Mucosa of descending colon (tissue), 3 donors: ENCODE measurements around the gene TSPAN4. TPM values are rescaled to one million over a fixed set of nuclear protein-coding genes. Genes with fewer than 3 reads are reported as not detected.
A peak's percentile ranks its signal among the peaks of the same experiment; 100 is the strongest.

Experiments used
- ATAC-seq: fragments of 200-7000 bp; cut with Tn5 transposase; one replicate; pipeline ENCODE4 v1.9.1; 2020; ENCODE audit warnings: mild to moderate bottlenecking, moderate library complexity
- DNase-seq, 3 donors: peaks; one replicate each; pipeline ENCODE4 v3.0.0-alpha.2; 2020
- H3K36me3 ChIP-seq: fragments of 200-600 bp; one replicate; pipeline ENCODE4 v1.8.0; 2021; ENCODE audit warnings: low read depth, mild to moderate bottlenecking
- H3K4me1 ChIP-seq: fragments of 200-600 bp; one replicate; pipeline ENCODE4 v1.8.0; 2021; ENCODE audit warnings: low read depth, mild to moderate bottlenecking
- H3K4me3 ChIP-seq: fragments of 200-600 bp; one replicate; pipeline ENCODE4 v1.8.0; 2021; ENCODE audit warnings: mild to moderate bottlenecking
- H3K9me3 ChIP-seq: fragments of 200-600 bp; one replicate; pipeline ENCODE4 v1.8.0; 2021; ENCODE audit warnings: mild to moderate bottlenecking
- CTCF ChIP-seq: fragments of 200-600 bp; IDR thresholded peaks from one replicate; pipeline ENCODE4 v1.8.0; 2022; ENCODE audit warnings: antibody characterized with exemption, mild to moderate bottlenecking
- intact Hi-C, 2 donors: fragments of 100-400 bp; cut with DNase I in 1 of 2; cut with micrococcal nuclease in 1 of 2; formaldehyde crosslinking; loops; one replicate each; pipeline versions ENCODE4 v1.11.0 to v1.11.1; 2022; cut with DNase I, micrococcal nuclease
- total RNA-seq, 3 donors: library from RNA; stranded (reverse); fragmentation: NEBNext Ultra II Directional in 2 of 3; extraction: Animal tissue kit (Norgen Biotek cat#: 25700) in 2 of 3; gene quantifications; one replicate each; pipeline versions ENCODE4 v1.2.1 to v1.2.4, GENCODE V29; 2021 to 2023
- donor health status: DM: no; HTN: no; CAD: no; lungs with moderate emphysema.
- donor health status: DM: no; HTN: no; CAD: no.
- donor health status: DM: no; HTN: yes; CAD: no.

TSPAN4 gene
- total RNA-seq, 3 donors from 2014 or later, result 9.2 to 42.4 (median 24.7) TPM

GRCh38 chr11:824292-824880 is 18.3 kb upstream of the TSPAN4 start:
- H3K4me3 ChIP-seq, result no peak overlapping the region
- DNase-seq (peak; percentile 66 to 83 (median 82)), ATAC-seq (peak; percentile 12)
- no peak for TF ChIP-seq CTCF
- no peaks in the 10 kb centered on the region for H3K36me3 ChIP-seq
- H3K9me3 ChIP-seq, result no peaks in the 10 kb centered on the region
- intact Hi-C loops, result no loop called here
- peaks cover 64% of the 10 kb centered on the region for H3K4me1 ChIP-seq

DNA sequence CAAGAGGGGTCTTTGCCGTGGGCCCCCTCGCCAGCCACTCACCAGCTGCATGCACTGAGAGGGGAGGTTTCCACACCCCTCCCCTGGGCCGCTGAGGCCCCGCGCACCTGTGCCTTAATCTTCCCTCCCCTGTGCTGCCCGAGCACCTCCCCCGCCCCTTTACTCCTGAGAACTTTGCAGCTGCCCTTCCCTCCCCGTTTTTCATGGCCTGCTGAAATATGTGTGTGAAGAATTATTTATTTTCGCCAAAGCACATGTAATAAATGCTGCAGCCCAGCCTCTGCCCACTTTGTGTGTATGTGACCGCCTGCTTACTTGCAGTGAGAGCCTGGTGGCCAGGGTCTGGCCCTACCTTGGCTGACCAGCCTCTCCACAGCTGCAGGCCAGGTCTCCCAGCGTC is 17.7 kb upstream of the TSPAN4 start:
- Histone ChIP-seq H3K4me1 (peaks cover 68% of the 10 kb centered on the region), H3K36me3 (no peaks in the 10 kb centered on the region), H3K4me3 (no peak overlapping the region), H3K9me3 (no peaks in the 10 kb centered on the region)
- ATAC-seq, result no peak
- intact Hi-C loops, result no loop called here
- no peak for DNase-seq
- no peak for TF ChIP-seq CTCF

DNA sequence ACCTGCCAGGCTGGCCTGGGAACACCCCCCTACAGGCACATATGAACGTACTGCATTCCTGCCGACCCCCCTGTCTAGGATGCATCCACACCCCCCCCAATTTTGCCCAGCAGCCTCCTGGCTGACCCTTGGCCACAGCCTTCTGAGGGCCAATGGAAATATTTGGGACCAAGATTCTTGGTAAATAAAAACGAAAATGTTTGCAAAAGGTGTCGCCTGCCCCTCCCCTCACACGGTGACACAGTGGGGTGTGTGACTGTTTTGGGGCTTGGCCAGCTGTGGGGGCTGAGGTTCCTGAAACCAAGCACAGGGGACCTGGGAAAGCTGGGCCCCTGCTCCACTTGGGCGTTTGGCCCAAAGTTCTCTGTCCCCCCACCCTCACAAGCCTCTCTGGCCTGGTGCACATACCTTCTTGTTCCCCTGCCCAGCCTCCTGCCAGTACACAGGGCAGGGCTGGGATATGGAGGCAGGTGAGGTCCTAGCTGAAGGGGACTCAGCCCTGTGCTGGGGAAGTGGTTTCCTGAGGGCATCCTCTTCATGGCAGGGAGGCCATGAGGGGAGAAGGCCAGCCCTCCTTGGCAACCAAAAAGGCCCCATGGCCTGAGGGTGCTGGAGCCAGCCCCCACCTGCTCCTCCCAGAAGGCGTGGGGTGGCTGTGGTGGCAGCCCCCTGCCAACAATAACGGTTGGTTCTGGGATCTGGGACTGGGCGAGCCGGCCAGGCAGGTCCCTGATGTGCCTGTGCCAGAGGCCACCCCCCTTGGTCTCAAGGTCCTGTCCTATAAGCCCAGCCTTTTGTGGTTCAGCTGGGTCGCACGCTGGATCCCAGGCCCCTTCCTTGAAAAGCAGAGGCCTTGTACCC is 17.1 kb upstream of the TSPAN4 start:
- intact Hi-C loops, result no loop called here
- ATAC-seq, result peak; percentile 26
- H3K36me3 ChIP-seq, result no peaks in the 10 kb centered on the region

GRCh38 chr11:826227-826621 is 16.4 kb upstream of the TSPAN4 start:
- peaks cover 68% of the 10 kb centered on the region for H3K4me1 ChIP-seq
- DNase-seq, result no peak
- TF ChIP-seq CTCF, result no peak
- H3K36me3 ChIP-seq, result no peaks in the 10 kb centered on the region
- intact Hi-C loops, result no loop called here
- no peak overlapping the region for H3K4me3 ChIP-seq
- no peaks in the 10 kb centered on the region for H3K9me3 ChIP-seq
- no peak for ATAC-seq

More for the DNA sequence above, 17.1 kb upstream of the TSPAN4 start:
- H3K4me3 ChIP-seq, result no peak overlapping the region
- peaks cover 68% of the 10 kb centered on the region for H3K4me1 ChIP-seq
- TF ChIP-seq CTCF, result no peak
- peak; percentile 71 to 80 (median 79) for DNase-seq
- no peaks in the 10 kb centered on the region for H3K9me3 ChIP-seq

- TF ChIP-seq CTCF, result no peak
- intact Hi-C loops, result no loop called here
- Histone ChIP-seq H3K36me3 (no peaks in the 10 kb centered on the region), H3K4me3 (peak overlapping the region; percentile 21), H3K9me3 (no peaks in the 10 kb centered on the region), H3K4me1 (peaks cover 66% of the 10 kb centered on the region)
- ATAC-seq, result no peak
- peak in 1 of 3 donors; percentile 76 for DNase-seq
Observed at GRCh38 chr11:826836-827145, 15.9 kb upstream of the TSPAN4 start.
